ENCODE results near the gene WFS1. TPM values are rescaled to one million over a fixed set of nuclear protein-coding genes. Genes with fewer than 3 reads are reported as not detected.

Gene WFS1
- total and polyA plus RNA-seq, 2 donors (not counting 3 experiments of a cell fraction or from before 2014, with no cell fraction given): 48.2 to 70.0 TPM

DNA sequence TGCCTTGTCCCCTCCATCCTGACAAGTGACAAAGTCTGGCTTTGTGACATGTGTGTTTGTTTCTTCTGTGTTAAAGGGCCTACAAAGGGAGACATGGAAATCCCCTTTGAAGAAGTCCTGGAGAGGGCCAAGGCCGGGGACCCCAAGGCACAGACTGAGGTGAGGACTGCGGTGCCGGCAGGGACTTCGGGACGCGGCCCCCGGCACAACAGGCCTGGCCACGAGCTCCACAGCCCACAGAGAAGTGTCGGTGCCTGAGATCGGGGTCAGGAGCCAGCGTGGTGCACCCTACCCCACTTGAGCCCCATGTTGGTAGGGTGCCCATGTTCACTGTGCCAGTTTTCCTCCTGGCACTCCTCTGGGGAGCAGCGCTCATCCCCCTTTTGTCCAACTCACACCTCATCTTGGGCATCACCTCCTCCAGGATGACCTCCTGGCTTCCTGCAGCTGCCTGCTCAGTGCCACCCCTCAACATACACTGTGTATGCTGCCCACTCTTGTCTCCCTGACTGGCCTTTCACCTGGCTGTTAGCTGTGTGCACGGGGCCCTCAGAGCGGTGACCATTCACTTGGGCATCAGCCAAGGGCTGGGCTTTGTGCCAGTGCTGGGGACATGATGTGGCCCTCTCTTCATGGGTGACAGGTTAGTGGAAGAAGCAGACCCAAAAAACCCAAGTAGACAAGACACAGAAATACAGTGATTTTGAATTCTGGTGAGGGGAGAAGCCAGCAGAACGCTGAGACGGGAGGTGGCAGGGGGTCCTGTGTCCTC is 17.6 kb downstream of the WFS1 start:
- Histone ChIP-seq H3K4me1 (ENCODE audit: control insufficient read depth, extremely low read depth, insufficient read depth, low read length) (peaks cover 6% of the 10 kb centered on the region), H3K36me3 (ENCODE audit: control insufficient read depth in 2 of 2, extremely low read depth in 1 of 2, insufficient read depth in 2 of 2, low read length in 2 of 2) (peaks cover 3 to 41% of the 10 kb centered on the region in 2 experiments), H3K27ac (ENCODE audit: insufficient read depth, low read depth, low read length) (no peak overlapping the region), H3K9me1 (replicated peaks; ENCODE audit: control insufficient read depth, extremely low read depth, insufficient read depth, low read length) (no peaks in the 10 kb centered on the region), H3K9me3 (replicated peaks; ENCODE audit: control insufficient read depth, insufficient read depth, low read length) (no peaks in the 10 kb centered on the region), H3K4me2 (ENCODE audit: insufficient read depth, low read length) (no peak overlapping the region), H3K9ac (replicated peaks; ENCODE audit: extremely low read depth, insufficient read depth, low read length) (no peak overlapping the region), H2AFZ (ENCODE audit: low read depth, low read length) (no peak overlapping the region), H4K20me1 (replicated peaks; ENCODE audit: control insufficient read depth, extremely low read depth, insufficient read depth, low read length) (no peaks in the 10 kb centered on the region), H3K4me3 (replicated peaks in 1 of 3; ENCODE audit: insufficient read depth in 1 of 3, low read depth in 1 of 3, low read length in 3 of 3) (no peak overlapping the region), H3K27me3 (ENCODE audit: control insufficient read depth in 2 of 2, insufficient read depth in 2 of 2, low read length in 2 of 2) (no peaks in the 10 kb centered on the region), H3K79me2 (ENCODE audit: control insufficient read depth, insufficient read depth, low read length) (no peaks in the 10 kb centered on the region)
- no TSS peak for BruUV-seq (replicated peaks)
- DNase-seq (ENCODE audit: low read depth, low spot score) (no peak), FAIRE-seq (no peak)
- dilution Hi-C loops (cut with MboI; ENCODE audit: extremely low pct_ligation_motif_present, low sequenced_read_pairs): no loop called here
- ChIA-PET POLR2A (no interaction called here), CTCF (interaction anchor here (1.4 kb wide), 1 partner anchor 36 kb away, joined by 3 read pairs; no protein-coding TSS in a partner anchor)
- intact Hi-C loops (cut with micrococcal nuclease): no loop called here
- TF ChIP-seq POLR2A (IDR thresholded peaks at IDR 0.05; ENCODE audit: low read depth, low read length) (no peak), MYC (IDR thresholded peaks at IDR 0.05; ENCODE audit: low read depth, low read length) (no peak), EZH2 (IDR thresholded peaks at IDR 0.05; ENCODE audit: borderline replicate concordance, low read depth, low read length, severe bottlenecking) (no peak), FOS (IDR thresholded peaks at IDR 0.05; ENCODE audit: borderline replicate concordance, insufficient read depth, low read length) (no peak), GATA2 (IDR thresholded peaks at IDR 0.05; ENCODE audit: insufficient read depth, insufficient read length, low read depth, low read length) (no peak), MAX (IDR thresholded peaks at IDR 0.05; ENCODE audit: insufficient read depth, insufficient read length) (no peak)

DNA sequence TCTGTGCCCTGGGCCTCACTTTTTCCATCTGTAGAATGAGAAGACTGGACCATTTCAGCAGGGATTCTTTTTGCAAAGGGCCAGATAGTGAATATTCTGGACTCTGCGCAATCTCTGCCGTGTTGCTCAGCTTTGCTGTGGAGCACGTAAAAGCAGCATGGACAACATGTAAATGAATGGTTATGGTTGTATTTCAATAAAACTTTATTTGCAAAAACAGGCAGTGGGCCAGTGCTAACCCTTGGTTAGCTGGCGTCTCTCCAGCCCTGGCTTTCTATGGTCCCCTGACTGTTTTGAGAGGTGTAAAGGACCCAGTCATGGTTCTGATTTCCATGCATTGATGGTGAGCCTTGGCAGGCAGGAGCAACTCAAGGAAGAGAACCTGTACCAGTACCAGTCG is 18.7 kb downstream of the WFS1 start:
- Histone ChIP-seq H3K9ac (replicated peaks; ENCODE audit: extremely low read depth, insufficient read depth, low read length) (no peak overlapping the region), H3K4me1 (ENCODE audit: control insufficient read depth, extremely low read depth, insufficient read depth, low read length) (peaks cover under 1% of the 10 kb centered on the region), H3K9me1 (replicated peaks; ENCODE audit: control insufficient read depth, extremely low read depth, insufficient read depth, low read length) (no peaks in the 10 kb centered on the region), H3K36me3 (ENCODE audit: control insufficient read depth in 2 of 2, extremely low read depth in 1 of 2, insufficient read depth in 2 of 2, low read length in 2 of 2) (peaks cover 3 to 49% of the 10 kb centered on the region in 2 experiments), H4K20me1 (replicated peaks; ENCODE audit: control insufficient read depth, extremely low read depth, insufficient read depth, low read length) (no peaks in the 10 kb centered on the region), H2AFZ (ENCODE audit: low read depth, low read length) (no peak overlapping the region), H3K79me2 (ENCODE audit: control insufficient read depth, insufficient read depth, low read length) (no peaks in the 10 kb centered on the region), H3K27me3 (ENCODE audit: control insufficient read depth in 2 of 2, insufficient read depth in 2 of 2, low read length in 2 of 2) (no peaks in the 10 kb centered on the region), H3K4me2 (ENCODE audit: insufficient read depth, low read length) (no peak overlapping the region), H3K27ac (ENCODE audit: insufficient read depth, low read depth, low read length) (no peak overlapping the region), H3K9me3 (replicated peaks; ENCODE audit: control insufficient read depth, insufficient read depth, low read length) (no peaks in the 10 kb centered on the region), H3K4me3 (replicated peaks in 1 of 3; ENCODE audit: insufficient read depth in 1 of 3, low read depth in 1 of 3, low read length in 3 of 3) (no peak overlapping the region)
- TF ChIP-seq POLR2A (IDR thresholded peaks at IDR 0.05; ENCODE audit: low read depth, low read length) (no peak), MAX (IDR thresholded peaks at IDR 0.05; ENCODE audit: insufficient read depth, insufficient read length) (no peak), CTCF (IDR thresholded peaks at IDR 0.05; ENCODE audit: extremely low read depth in 1 of 2, insufficient read depth in 1 of 2, low read depth in 1 of 2, low read length in 2 of 2) (no peak), MYC (IDR thresholded peaks at IDR 0.05; ENCODE audit: low read depth, low read length) (no peak), GATA2 (IDR thresholded peaks at IDR 0.05; ENCODE audit: insufficient read depth, insufficient read length, low read depth, low read length) (no peak), EZH2 (IDR thresholded peaks at IDR 0.05; ENCODE audit: borderline replicate concordance, low read depth, low read length, severe bottlenecking) (no peak), FOS (IDR thresholded peaks at IDR 0.05; ENCODE audit: borderline replicate concordance, insufficient read depth, low read length) (no peak), JUN (IDR thresholded peaks at IDR 0.05; ENCODE audit: borderline replicate concordance, insufficient read depth, insufficient read length, low read depth) (no peak), POLR2AphosphoS5 (IDR thresholded peaks at IDR 0.05; ENCODE audit: insufficient read depth, low read depth, low read length) (no peak)
- no TSS peak for BruUV-seq (replicated peaks)
- CTCF ChIA-PET: interaction anchor here (1.4 kb wide), 1 partner anchor 37 kb away, joined by 3 read pairs; no protein-coding TSS in a partner anchor
- DNase-seq (ENCODE audit: low read depth, low spot score) (no peak), FAIRE-seq (no peak)
- intact Hi-C loops (cut with micrococcal nuclease) (no loop called here), dilution Hi-C loops (cut with MboI; ENCODE audit: extremely low pct_ligation_motif_present, low sequenced_read_pairs) (no loop called here)
- POLR2A ChIA-PET: interaction anchor here (0.7 kb wide), 1 partner anchor 22 kb away, joined by 3 read pairs; no protein-coding TSS in a partner anchor
